Testis (tissue), 3 donors: ENCODE measurements around the gene SLC46A1. TPM values are rescaled to one million over a fixed set of nuclear protein-coding genes. Genes with fewer than 3 reads are reported as not detected.

Experiments used
- DNase-seq: peaks from one replicate; pipeline ENCODE4 v3.0.0-alpha.2; 2019
- H3K27ac ChIP-seq, 2 donors: fragments of 200-600 bp; sonication (generic); one replicate each; pipeline ENCODE4 v1.5.1; 2019
- H3K27me3 ChIP-seq: fragments of 200-600 bp; sonication (generic); one replicate; pipeline ENCODE4 v1.5.1; 2019
- H3K36me3 ChIP-seq: fragments of 200-600 bp; sonication (generic); one replicate; pipeline ENCODE4 v1.5.1; 2017; ENCODE audit warnings: low read depth; ENCODE audit errors: missing control alignments
- H3K4me1 ChIP-seq: fragments of 200-600 bp; sonication (generic); one replicate; pipeline ENCODE4 v1.5.1; 2019
- H3K4me3 ChIP-seq, 2 donors: fragments of 200-600 bp; sonication (generic); one replicate each; pipeline ENCODE4 v1.5.1; 2017 to 2019
- H3K9me3 ChIP-seq: fragments of 200-600 bp; sonication (generic); one replicate; pipeline ENCODE4 v1.5.1; 2017
- POLR2A ChIP-seq: fragments of 450-650 bp; IDR thresholded peaks from one replicate; pipeline ENCODE4 v1.6.1; 2017; ENCODE audit warnings: antibody characterized with exemption, mild to moderate bottlenecking, moderate library complexity
- WGBS, 2 donors: methylation state at CpG; one replicate each; pipeline ENCODE4 v1.1.5; 2018; 5-methylcytosine and 5-hydroxymethylcytosine counted together
- intact Hi-C: fragments of 100-400 bp; cut with DNase I; formaldehyde crosslinking; loops from one replicate; pipeline ENCODE4 v1.15.1; 2023; ENCODE audit warnings: low total_unique reads
- polyA plus RNA-seq: library from polyadenylated mRNA; stranded (reverse); fragments of 350-450 nt; fragmentation: Illumina TruSeq; extraction: RNeasy Lipid Tissue Mini Kit (QIAGEN cat#74804); gene quantifications from one replicate; pipeline ENCODE4 v1.2.3, GENCODE V29; 2014; ENCODE audit warnings: low read depth, low replicate concordance; ENCODE audit not compliant: insufficient read depth
- total RNA-seq, 2 donors: library from RNA; depleted of rRNA; stranded (reverse); fragments of >200 nt; gene quantifications; one replicate each; pipeline ENCODE4 v1.2.3, GENCODE V29; 2016
- TF ChIP-seq, protein P1 (sequence below), 3 experiments: fragments of 450-650 bp in 2 of 3; fragments of 200-600 bp in 1 of 3; sonication (generic) in 1 of 3; IDR thresholded peaks; one replicate each; pipeline ENCODE4 v1.5.1; 2016 to 2019; ENCODE audit warnings: antibody characterized with exemption in 3 of 3, mild to moderate bottlenecking in 2 of 3, moderate library complexity in 1 of 3

Gene SLC46A1
- total and polyA plus RNA-seq, 3 donors from 2014 or later, result 7.5 to 13.7 (median 13.5) TPM

DNA sequence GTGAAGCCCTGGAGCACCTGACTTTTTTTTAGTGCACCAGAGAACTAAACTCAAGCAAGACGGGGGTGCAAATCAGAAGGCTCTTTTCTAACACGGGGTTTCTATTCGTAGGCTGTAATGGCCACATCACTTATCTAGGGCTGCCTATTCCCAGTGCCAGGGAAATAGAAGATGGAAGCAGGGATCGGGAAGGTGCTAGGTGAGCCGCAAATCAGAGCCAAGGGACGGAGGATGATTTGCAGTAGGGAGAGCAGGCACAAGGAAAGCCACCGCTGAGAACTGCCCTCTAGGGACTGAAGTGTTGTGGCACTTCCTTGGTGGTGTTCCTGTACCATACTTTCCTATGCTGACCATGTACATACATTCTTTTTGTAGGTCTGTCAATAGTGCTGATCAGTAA lies 7.8 kb upstream of the SLC46A1 start:
- Histone ChIP-seq H3K4me1 (no peaks in the 10 kb centered on the region), H3K9me3 (no peaks in the 10 kb centered on the region), H3K4me3 (no peak overlapping the region), H3K27me3 (no peaks in the 10 kb centered on the region), H3K27ac (no peak overlapping the region), H3K36me3 (no peaks in the 10 kb centered on the region)
- TF ChIP-seq, protein P1, sequence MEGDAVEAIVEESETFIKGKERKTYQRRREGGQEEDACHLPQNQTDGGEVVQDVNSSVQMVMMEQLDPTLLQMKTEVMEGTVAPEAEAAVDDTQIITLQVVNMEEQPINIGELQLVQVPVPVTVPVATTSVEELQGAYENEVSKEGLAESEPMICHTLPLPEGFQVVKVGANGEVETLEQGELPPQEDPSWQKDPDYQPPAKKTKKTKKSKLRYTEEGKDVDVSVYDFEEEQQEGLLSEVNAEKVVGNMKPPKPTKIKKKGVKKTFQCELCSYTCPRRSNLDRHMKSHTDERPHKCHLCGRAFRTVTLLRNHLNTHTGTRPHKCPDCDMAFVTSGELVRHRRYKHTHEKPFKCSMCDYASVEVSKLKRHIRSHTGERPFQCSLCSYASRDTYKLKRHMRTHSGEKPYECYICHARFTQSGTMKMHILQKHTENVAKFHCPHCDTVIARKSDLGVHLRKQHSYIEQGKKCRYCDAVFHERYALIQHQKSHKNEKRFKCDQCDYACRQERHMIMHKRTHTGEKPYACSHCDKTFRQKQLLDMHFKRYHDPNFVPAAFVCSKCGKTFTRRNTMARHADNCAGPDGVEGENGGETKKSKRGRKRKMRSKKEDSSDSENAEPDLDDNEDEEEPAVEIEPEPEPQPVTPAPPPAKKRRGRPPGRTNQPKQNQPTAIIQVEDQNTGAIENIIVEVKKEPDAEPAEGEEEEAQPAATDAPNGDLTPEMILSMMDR (IDR thresholded peaks at IDR 0.05), result no peak
- no peak for TF ChIP-seq POLR2A
- 67 to 69% methylated on average over 7 of the region's 7 CpGs for WGBS, 2 donors
- DNase-seq, result no peak
- intact Hi-C loops, result no loop called here

- DNase-seq, result no peak
- WGBS, 2 donors, result 84 to 89% methylated on average over 3 of the region's 3 CpGs
- H3K27me3 ChIP-seq, result no peaks in the 10 kb centered on the region
- no peaks in the 10 kb centered on the region for H3K4me1 ChIP-seq
- no peak overlapping the region for H3K27ac ChIP-seq
- no peaks in the 10 kb centered on the region for H3K36me3 ChIP-seq
- no peak for TF ChIP-seq POLR2A
- TF ChIP-seq, protein P1 (IDR thresholded peaks at IDR 0.05), result no peak
- intact Hi-C loops, result no loop called here
- H3K9me3 ChIP-seq, result no peaks in the 10 kb centered on the region
- H3K4me3 ChIP-seq, result no peak overlapping the region
These were observed 6.1 kb upstream of the SLC46A1 start for GRCh38 chr17:28412099-28412498.

- no peaks in the 10 kb centered on the region for H3K36me3 ChIP-seq
- WGBS, 2 donors, result 83% methylated on average over 1 of the region's 1 CpG
- no peak for DNase-seq
- H3K27ac ChIP-seq, result no peak overlapping the region
- H3K4me1 ChIP-seq, result peaks cover 12% of the 10 kb centered on the region
- TF ChIP-seq POLR2A, result no peak
- TF ChIP-seq, protein P1 (IDR thresholded peaks at IDR 0.05), result no peak
- H3K4me3 ChIP-seq, result no peak overlapping the region
- H3K9me3 ChIP-seq, result no peaks in the 10 kb centered on the region
- intact Hi-C loops, result no loop called here
- no peaks in the 10 kb centered on the region for H3K27me3 ChIP-seq
These were observed 1.9 kb upstream of the SLC46A1 start for GRCh38 chr17:28407974-28408306.

- no peaks in the 10 kb centered on the region for H3K36me3 ChIP-seq
- H3K27me3 ChIP-seq, result no peaks in the 10 kb centered on the region
- no peak for TF ChIP-seq POLR2A
- TF ChIP-seq, protein P1 (IDR thresholded peaks at IDR 0.05), result no peak
- no peak for DNase-seq
- WGBS, 2 donors, result 78 to 79% methylated on average over 5 of the region's 5 CpGs
- intact Hi-C loops, result no loop called here
- H3K4me3 ChIP-seq, result no peak overlapping the region
- H3K27ac ChIP-seq, result no peak overlapping the region
- H3K9me3 ChIP-seq, result no peaks in the 10 kb centered on the region
- peaks cover 12% of the 10 kb centered on the region for H3K4me1 ChIP-seq
These were observed 1.3 kb upstream of the SLC46A1 start for GRCh38 chr17:28407130-28407973.

DNA sequence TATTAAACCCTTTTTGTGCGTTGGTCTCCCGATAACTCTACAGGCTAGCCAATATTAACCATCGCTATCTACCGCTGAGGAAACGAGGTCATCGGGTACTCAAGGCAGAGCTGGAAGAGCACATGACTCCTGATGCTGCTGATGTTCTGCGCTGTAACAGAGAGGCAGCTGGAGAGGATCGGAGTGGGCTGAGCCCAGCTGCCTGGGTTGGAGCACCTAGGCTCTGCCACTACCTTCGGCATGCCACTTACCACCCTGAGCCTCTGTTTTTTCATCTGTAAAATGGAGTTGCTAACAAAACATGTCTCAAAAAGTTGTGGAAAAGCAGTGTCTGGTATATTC lies 432 bp upstream of the SLC46A1 start:
- no peak overlapping the region for H3K27ac ChIP-seq
- TF ChIP-seq POLR2A, result no peak
- TF ChIP-seq, protein P1 (IDR thresholded peaks at IDR 0.05), result no peak
- H3K4me3 ChIP-seq, result peak overlapping the region; percentile 80 to 84
- H3K36me3 ChIP-seq, result no peaks in the 10 kb centered on the region
- intact Hi-C loops, result no loop called here
- H3K27me3 ChIP-seq, result no peaks in the 10 kb centered on the region
- peaks cover 12% of the 10 kb centered on the region for H3K4me1 ChIP-seq
- DNase-seq, result peak; percentile 31
- WGBS, 2 donors, result 18 to 20% methylated on average over 8 to 9 of the region's 9 CpGs
- H3K9me3 ChIP-seq, result no peaks in the 10 kb centered on the region
